ENCODE measurements around the gene PAXIP1. TPM values are rescaled to one million over a fixed set of nuclear protein-coding genes. Genes with fewer than 3 reads are reported as not detected.

The PAXIP1 gene
- total and polyA plus RNA-seq, 2 donors (not counting 3 experiments of a cell fraction or from before 2014, with no cell fraction given) = 10.0 to 15.8 TPM

GRCh38 chr7:155011086-155011485, 8.2 kb upstream of the PAXIP1 start:
- H3K9ac ChIP-seq (replicated peaks; ENCODE audit: extremely low read depth, insufficient read depth, low read length) = no peak overlapping the region
- H3K36me3 ChIP-seq (ENCODE audit: control insufficient read depth in 2 of 2, extremely low read depth in 1 of 2, insufficient read depth in 2 of 2, low read length in 2 of 2) = no peaks in the 10 kb centered on the region
- H3K4me3 ChIP-seq (replicated peaks in 1 of 3; ENCODE audit: insufficient read depth in 1 of 3, low read depth in 1 of 3, low read length in 3 of 3) = no peak overlapping the region
- H3K79me2 ChIP-seq (ENCODE audit: control insufficient read depth, insufficient read depth, low read length) = no peaks in the 10 kb centered on the region
- dilution Hi-C loops (cut with MboI; ENCODE audit: extremely low pct_ligation_motif_present, low sequenced_read_pairs) (no loop called here), intact Hi-C loops (cut with micrococcal nuclease) (no loop called here)
- H3K4me2 ChIP-seq (ENCODE audit: insufficient read depth, low read length) = no peak overlapping the region
- BruUV-seq (replicated peaks) = no TSS peak
- H4K20me1 ChIP-seq (replicated peaks; ENCODE audit: control insufficient read depth, extremely low read depth, insufficient read depth, low read length) = no peaks in the 10 kb centered on the region
- H2AFZ ChIP-seq (ENCODE audit: low read depth, low read length) = no peak overlapping the region
- no peak overlapping the region for H3K27ac ChIP-seq (ENCODE audit: insufficient read depth, low read depth, low read length)
- TF ChIP-seq JUN (IDR thresholded peaks at IDR 0.05; ENCODE audit: borderline replicate concordance, insufficient read depth, insufficient read length, low read depth) (no peak), EZH2 (IDR thresholded peaks at IDR 0.05; ENCODE audit: borderline replicate concordance, low read depth, low read length, severe bottlenecking) (no peak), CTCF (IDR thresholded peaks at IDR 0.05; ENCODE audit: extremely low read depth in 1 of 2, insufficient read depth in 1 of 2, low read depth in 1 of 2, low read length in 2 of 2) (no peak), GATA2 (IDR thresholded peaks at IDR 0.05; ENCODE audit: insufficient read depth, insufficient read length, low read depth, low read length) (no peak), FOS (IDR thresholded peaks at IDR 0.05; ENCODE audit: borderline replicate concordance, insufficient read depth, low read length) (no peak), POLR2A (IDR thresholded peaks at IDR 0.05; ENCODE audit: low read depth, low read length) (no peak), MYC (IDR thresholded peaks at IDR 0.05; ENCODE audit: low read depth, low read length) (no peak), POLR2AphosphoS5 (IDR thresholded peaks at IDR 0.05; ENCODE audit: insufficient read depth, low read depth, low read length) (no peak)
- TF ChIP-seq, protein P1, sequence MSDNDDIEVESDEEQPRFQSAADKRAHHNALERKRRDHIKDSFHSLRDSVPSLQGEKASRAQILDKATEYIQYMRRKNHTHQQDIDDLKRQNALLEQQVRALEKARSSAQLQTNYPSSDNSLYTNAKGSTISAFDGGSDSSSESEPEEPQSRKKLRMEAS (IDR thresholded peaks at IDR 0.05; ENCODE audit: insufficient read depth, insufficient read length) = no peak
- H3K27me3 ChIP-seq (ENCODE audit: control insufficient read depth in 2 of 2, insufficient read depth in 2 of 2, low read length in 2 of 2) = peaks cover 0 to 2% of the 10 kb centered on the region in 2 experiments
- DNase-seq (ENCODE audit: low read depth, low spot score) = no peak
- H3K9me1 ChIP-seq (replicated peaks; ENCODE audit: control insufficient read depth, extremely low read depth, insufficient read depth, low read length) = no peaks in the 10 kb centered on the region
- H3K9me3 ChIP-seq (replicated peaks; ENCODE audit: control insufficient read depth, insufficient read depth, low read length) = no peaks in the 10 kb centered on the region
- POLR2A ChIA-PET = no interaction called here
- H3K4me1 ChIP-seq (ENCODE audit: control insufficient read depth, extremely low read depth, insufficient read depth, low read length) = no peaks in the 10 kb centered on the region
- FAIRE-seq = no peak
- CTCF ChIA-PET = interaction anchor here (1.1 to 2.3 kb wide), 4 partner anchors 9 to 19 kb away, joined by 3 to 11 read pairs (median 4); no protein-coding TSS in a partner anchor
